ENCODE measurements around the gene CAPS2.

The CAPS2 gene

GRCh38 chr12:75305412-75306332 lies 24.5 kb downstream of the CAPS2 start:
- no peak for DNase-seq (ENCODE audit: low spot score)

- no peak for DNase-seq (ENCODE audit: low spot score)
These were observed 27.3 kb downstream of the CAPS2 start for GRCh38 chr12:75302781-75303180.

GRCh38 chr12:75302225-75302624 lies 27.9 kb downstream of the CAPS2 start:
- DNase-seq (ENCODE audit: low spot score) = no peak

GRCh38 chr12:75294797-75295196 lies 35.3 kb downstream of the CAPS2 start:
- DNase-seq (ENCODE audit: low spot score) = no peak

GRCh38 chr12:75294336-75294735 lies 35.8 kb downstream of the CAPS2 start:
- no peak for DNase-seq (ENCODE audit: low spot score)

- no peak for DNase-seq (ENCODE audit: low spot score)
These were observed 39.1 kb downstream of the CAPS2 start for GRCh38 chr12:75291014-75291413.

- no peak for DNase-seq (ENCODE audit: low spot score)
These were observed 40.4 kb downstream of the CAPS2 start for GRCh38 chr12:75289753-75290152.

GRCh38 chr12:75288860-75289259 lies 41.3 kb downstream of the CAPS2 start:
- no peak for DNase-seq (ENCODE audit: low spot score)

- DNase-seq (ENCODE audit: low spot score) = no peak
These were observed 54.4 kb downstream of the CAPS2 start for GRCh38 chr12:75275702-75276101.

GRCh38 chr12:75271576-75271975 lies 58.5 kb downstream of the CAPS2 start:
- DNase-seq (ENCODE audit: low spot score) = no peak

GRCh38 chr12:75270157-75270556 lies 60.0 kb downstream of the CAPS2 start:
- no peak for DNase-seq (ENCODE audit: low spot score)

- no peak for DNase-seq (ENCODE audit: low spot score)
These were observed 60.9 kb downstream of the CAPS2 start for GRCh38 chr12:75269209-75269608.

GRCh38 chr12:75260316-75260715 lies 69.8 kb downstream of the CAPS2 start:
- no peak for DNase-seq (ENCODE audit: low spot score)

- DNase-seq (ENCODE audit: low spot score) = no peak
These were observed 71.0 kb downstream of the CAPS2 start for GRCh38 chr12:75259143-75259542.

GRCh38 chr12:75257510-75257909 lies 72.6 kb downstream of the CAPS2 start:
- DNase-seq (ENCODE audit: low spot score) = no peak

GRCh38 chr12:75245108-75245507 lies 85.0 kb downstream of the CAPS2 start:
- no peak for DNase-seq (ENCODE audit: low spot score)

GRCh38 chr12:75239987-75240386 lies 90.1 kb downstream of the CAPS2 start:
- DNase-seq (ENCODE audit: low spot score) = no peak

- no peak for DNase-seq (ENCODE audit: low spot score)
These were observed 93.9 kb downstream of the CAPS2 start for GRCh38 chr12:75236206-75236605.

- no peak for DNase-seq (ENCODE audit: low spot score)
These were observed 103.0 kb downstream of the CAPS2 start for GRCh38 chr12:75227132-75227531.

Measured in CD4-positive, alpha-beta T cell treated with Interleukin-15 for 4 hours (primary cell).